Measurements from ENCODE around the gene CEP164. TPM values are rescaled to one million over a fixed set of nuclear protein-coding genes. Genes with fewer than 3 reads are reported as not detected.

CEP164 gene
- total and polyA plus RNA-seq, 2 of the 4 experiments (the other 2 are of a cell fraction): 23.3 to 26.9 TPM

DNA sequence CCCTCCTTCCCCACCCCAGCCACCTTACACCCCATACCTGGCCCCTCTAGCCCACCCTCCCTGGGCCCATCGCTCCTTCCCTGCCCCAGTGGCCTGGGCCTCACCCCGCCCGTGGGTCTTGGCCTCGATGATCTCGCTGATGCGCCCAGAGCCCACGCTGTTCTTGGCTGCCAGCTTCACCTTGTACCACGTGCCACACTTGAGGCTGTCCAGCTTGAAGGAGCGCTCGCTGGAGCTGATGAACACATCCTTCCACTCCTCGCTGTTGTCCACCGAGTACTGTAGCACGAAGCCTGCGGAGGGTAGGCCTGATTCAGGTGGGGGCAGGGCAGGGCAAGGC, 110.1 kb downstream of the CEP164 start:
- H3K14ac ChIP-seq (replicated peaks; ENCODE audit: low read depth, low read length): no peak overlapping the region
- no peak overlapping the region for H2BK20ac ChIP-seq (ENCODE audit: low read depth, low read length)
- 68% methylated on average over 8 of the region's 14 CpGs; no CpG with 5 or more reads in 1 of the 2 experiments for WGBS, 2 experiments (ENCODE audit: extremely low coverage in 2 of 2, insufficient read length in 1 of 2)
- no peak overlapping the region for H4K8ac ChIP-seq (ENCODE audit: low read depth in 2 of 2, low read length in 2 of 2)
- TF ChIP-seq MAZ (IDR thresholded peaks at IDR 0.05; ENCODE audit: borderline replicate concordance, low read depth, low read length) (no peak), USF2 (IDR thresholded peaks at IDR 0.05; ENCODE audit: low read depth, low read length) (no peak), NFE2L2 (IDR thresholded peaks at IDR 0.05; ENCODE audit: low read depth, low read length) (no peak), BHLHE40 (IDR thresholded peaks at IDR 0.05; ENCODE audit: low read depth, low read length) (no peak), MXI1 (IDR thresholded peaks at IDR 0.05; ENCODE audit: borderline replicate concordance, low read depth, low read length) (no peak), ELK1 (IDR thresholded peaks at IDR 0.05; ENCODE audit: borderline replicate concordance, low read depth, low read length) (no peak), POLR2A (IDR thresholded peaks at IDR 0.05; ENCODE audit: low read depth, low read length) (no peak), RAD21 (IDR thresholded peaks at IDR 0.05; ENCODE audit: low read length) (no peak), CTCF (conservative IDR thresholded peaks at IDR 0.05; ENCODE audit: low read depth, low read length) (no peak), RFX5 (IDR thresholded peaks at IDR 0.05; ENCODE audit: low read depth, low read length) (no peak), CHD1 (IDR thresholded peaks at IDR 0.05; ENCODE audit: low read depth, low read length) (no peak), FOS (IDR thresholded peaks at IDR 0.05; ENCODE audit: low read depth, low read length) (no peak), MAFK (IDR thresholded peaks at IDR 0.05; ENCODE audit: low read depth, low read length) (no peak), SMC3 (IDR thresholded peaks at IDR 0.05; ENCODE audit: low read depth, low read length) (no peak), RCOR1 (IDR thresholded peaks at IDR 0.05; ENCODE audit: insufficient replicate concordance, low read length) (no peak), CEBPB (IDR thresholded peaks at IDR 0.05; ENCODE audit: low read depth, low read length) (no peak)
- H3K9ac ChIP-seq (ENCODE audit: low read depth, low read length): no peak overlapping the region
- no peak overlapping the region for H3K18ac ChIP-seq (ENCODE audit: low read depth, low read length)
- H3K56ac ChIP-seq (ENCODE audit: extremely low read depth, insufficient read depth, low read length): no peak overlapping the region
- CTCF ChIA-PET: interaction anchor here (2.3 kb wide), 1 partner anchor 12 kb away, joined by 7 read pairs; no protein-coding TSS in a partner anchor
- intact Hi-C loops (cut with micrococcal nuclease): no loop called here
- H2AFZ ChIP-seq (replicated peaks; ENCODE audit: low read length, poor library complexity): no peak overlapping the region
- H3K27ac ChIP-seq (ENCODE audit: insufficient read depth, low read length): no peak overlapping the region
- dilution Hi-C loops (cut with HindIII; ENCODE audit: low sequenced_read_pairs, unreplicated experiment): no loop called here
- in situ Hi-C loops (cut with MboI; ENCODE audit: low sequenced_read_pairs): no loop called here
- no peak overlapping the region for H2BK5ac ChIP-seq (ENCODE audit: low read depth, low read length, poor library complexity, severe bottlenecking)
- no peak overlapping the region for H3K4me2 ChIP-seq (ENCODE audit: low read depth, low read length)
- ATAC-seq (ENCODE audit: low read depth): no peak
- H3K4me3 ChIP-seq (ENCODE audit: insufficient read depth, low read depth, low read length): no peak overlapping the region
- H4K5ac ChIP-seq (ENCODE audit: low read depth, low read length): no peak overlapping the region
- H3K36me3 ChIP-seq (ENCODE audit: control insufficient read depth, insufficient read depth, low read length): no peaks in the 10 kb centered on the region
- no peak overlapping the region for H2AK9ac ChIP-seq (replicated peaks; ENCODE audit: low read depth, low read length, poor library complexity)
- DNase-seq: no peak
- no peaks in the 10 kb centered on the region for H3K4me1 ChIP-seq (ENCODE audit: control insufficient read depth, insufficient read depth, low read length)
- H3K23ac ChIP-seq (ENCODE audit: low read depth, low read length): no peak overlapping the region
- H2AK5ac ChIP-seq (ENCODE audit: low read depth, low read length): no peak overlapping the region
- H4K20me1 ChIP-seq (ENCODE audit: insufficient read depth, low read length): no peaks in the 10 kb centered on the region; the same call in 1 of the 2 replicates
- no peaks in the 10 kb centered on the region for H3K9me1 ChIP-seq (ENCODE audit: insufficient read depth, low read length)
- no peak overlapping the region for H2BK15ac ChIP-seq (ENCODE audit: low read depth, low read length)
- H2BK120ac ChIP-seq (ENCODE audit: low read depth, low read length): no peak overlapping the region
- H3K4ac ChIP-seq (ENCODE audit: low read depth, low read length): no peak overlapping the region
- no peak overlapping the region for H4K91ac ChIP-seq (ENCODE audit: insufficient read depth, low read depth, low read length)
- no TSS peak for BruUV-seq (replicated peaks)
- no peaks in the 10 kb centered on the region for H3K79me1 ChIP-seq (ENCODE audit: low read depth in 1 of 2, low read length in 2 of 2)
- POLR2A ChIA-PET (ENCODE audit: unreplicated experiment): no interaction called here
- no peaks in the 10 kb centered on the region for H3K9me3 ChIP-seq (ENCODE audit: control insufficient read depth, insufficient read depth, low read length)
- peaks cover 37% of the 10 kb centered on the region for H3K27me3 ChIP-seq (ENCODE audit: control insufficient read depth, insufficient read depth, low read length)

Data from IMR-90 (cell line).